GM19193 (cell line): Measurements from ENCODE around the gene FYCO1.

Experiments used
- POLR2A ChIP-seq: IDR thresholded peaks from 4 replicates; pipeline ENCODE4 v1.6.1; 2011; ENCODE audit not compliant: insufficient read depth, insufficient read length; ENCODE audit errors: extremely low read depth

Gene FYCO1

DNA sequence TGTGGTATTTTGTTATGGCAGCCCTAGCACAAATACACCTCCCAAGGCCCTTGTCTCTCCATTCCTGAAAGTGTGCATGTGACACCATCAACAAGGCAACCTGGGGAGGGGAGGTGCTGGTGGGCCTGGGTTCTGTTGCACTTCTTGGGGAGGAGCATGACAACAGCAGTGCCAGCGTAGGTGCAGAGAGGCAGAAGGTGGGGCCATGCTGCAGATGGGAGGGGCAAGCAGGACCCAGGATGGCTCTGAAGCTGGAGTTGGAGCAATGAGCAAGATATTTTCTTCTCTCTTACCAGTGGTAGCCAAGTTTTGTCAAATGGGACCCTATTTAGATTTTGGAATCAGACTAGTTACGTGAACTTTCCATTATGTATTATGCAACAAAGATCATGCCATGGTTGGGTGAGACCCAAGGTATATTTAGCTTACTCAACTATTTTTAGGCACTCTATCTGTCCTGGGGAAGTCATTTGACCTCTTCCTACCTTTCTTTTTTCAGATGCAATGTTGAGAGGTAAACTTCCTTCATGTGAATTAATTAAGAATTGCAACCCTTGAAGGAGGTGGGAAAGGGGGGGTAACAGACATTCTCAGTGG, 3.4 kb downstream of the FYCO1 start:
- TF ChIP-seq POLR2A, result no peak

DNA sequence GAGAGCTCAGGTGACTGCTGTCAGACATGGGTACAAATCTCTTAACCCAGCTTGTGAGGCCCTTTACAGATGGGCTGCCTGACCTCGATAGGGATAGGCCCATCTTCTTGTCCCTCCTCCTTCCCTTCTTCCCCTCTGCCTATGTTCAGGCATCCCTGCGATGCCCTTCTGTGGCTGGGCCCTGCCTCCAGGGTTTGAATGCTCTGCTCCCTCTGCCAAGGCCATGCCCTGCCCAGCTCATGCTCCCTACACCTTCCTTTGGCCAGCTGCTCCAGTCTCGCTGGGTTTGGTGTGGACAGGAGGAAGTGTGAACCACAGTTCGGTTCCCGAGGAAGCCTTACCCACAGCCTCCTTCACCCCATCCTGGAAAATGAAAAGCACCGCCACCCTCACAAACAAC, 4.3 kb downstream of the FYCO1 start:
- no peak for TF ChIP-seq POLR2A

DNA sequence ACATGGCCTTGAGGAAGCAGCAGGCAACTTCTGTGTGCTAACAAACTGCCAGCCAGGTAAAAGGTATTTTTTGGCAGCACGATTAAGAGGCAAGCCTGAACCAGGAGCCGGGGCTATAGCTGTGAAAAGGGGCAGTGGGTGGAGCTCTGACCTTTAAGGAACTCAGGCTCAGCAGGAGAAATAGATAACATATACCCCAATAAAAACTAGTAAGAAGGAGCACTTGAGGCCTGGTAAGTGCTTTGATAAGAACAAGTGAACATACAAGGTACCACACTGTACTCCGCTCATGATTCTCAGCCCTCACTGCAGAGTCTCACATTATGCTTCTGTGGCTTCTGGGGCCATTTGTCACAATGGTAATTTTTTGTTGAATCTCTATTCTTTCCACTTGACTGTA, 5.4 kb downstream of the FYCO1 start:
- TF ChIP-seq POLR2A, result no peak

DNA sequence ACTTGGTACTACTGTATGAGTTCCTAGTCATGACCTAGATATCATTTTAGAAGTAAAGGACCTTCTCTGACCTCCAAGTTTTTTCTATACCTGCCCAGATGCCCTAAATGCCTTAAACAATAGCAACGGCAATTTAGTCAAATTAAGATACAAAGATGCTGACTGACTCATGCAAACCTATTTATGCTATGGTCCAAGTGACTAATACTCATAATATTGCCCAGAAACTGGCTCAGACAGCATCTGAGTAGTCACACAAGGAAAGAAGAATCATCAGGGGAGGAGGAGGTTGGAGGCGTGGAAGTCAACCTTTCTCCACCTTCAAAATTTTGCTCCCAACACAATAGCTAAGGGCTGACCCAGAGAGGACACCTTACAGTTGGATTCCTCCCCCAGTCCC, 6.8 kb downstream of the FYCO1 start:
- TF ChIP-seq POLR2A, result no peak

DNA sequence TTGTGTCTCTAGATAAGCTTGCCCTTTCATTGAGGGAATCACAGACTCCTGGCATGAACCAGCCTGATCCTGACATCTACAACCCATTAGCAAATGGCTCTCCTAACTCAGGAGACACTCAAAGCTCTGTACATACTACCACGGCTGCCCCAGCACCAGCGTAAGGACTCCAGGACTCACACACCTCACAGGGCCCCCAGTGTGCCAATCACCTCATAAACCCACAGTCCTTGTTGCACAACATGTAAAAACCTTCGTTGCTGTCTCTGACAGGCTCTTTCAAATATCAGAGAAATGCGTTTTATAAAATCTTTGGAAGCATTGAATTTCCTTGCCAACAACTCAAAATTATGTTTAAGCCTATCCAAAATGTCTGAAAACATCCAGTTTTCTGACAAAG, 7.3 kb downstream of the FYCO1 start:
- TF ChIP-seq POLR2A, result no peak

DNA sequence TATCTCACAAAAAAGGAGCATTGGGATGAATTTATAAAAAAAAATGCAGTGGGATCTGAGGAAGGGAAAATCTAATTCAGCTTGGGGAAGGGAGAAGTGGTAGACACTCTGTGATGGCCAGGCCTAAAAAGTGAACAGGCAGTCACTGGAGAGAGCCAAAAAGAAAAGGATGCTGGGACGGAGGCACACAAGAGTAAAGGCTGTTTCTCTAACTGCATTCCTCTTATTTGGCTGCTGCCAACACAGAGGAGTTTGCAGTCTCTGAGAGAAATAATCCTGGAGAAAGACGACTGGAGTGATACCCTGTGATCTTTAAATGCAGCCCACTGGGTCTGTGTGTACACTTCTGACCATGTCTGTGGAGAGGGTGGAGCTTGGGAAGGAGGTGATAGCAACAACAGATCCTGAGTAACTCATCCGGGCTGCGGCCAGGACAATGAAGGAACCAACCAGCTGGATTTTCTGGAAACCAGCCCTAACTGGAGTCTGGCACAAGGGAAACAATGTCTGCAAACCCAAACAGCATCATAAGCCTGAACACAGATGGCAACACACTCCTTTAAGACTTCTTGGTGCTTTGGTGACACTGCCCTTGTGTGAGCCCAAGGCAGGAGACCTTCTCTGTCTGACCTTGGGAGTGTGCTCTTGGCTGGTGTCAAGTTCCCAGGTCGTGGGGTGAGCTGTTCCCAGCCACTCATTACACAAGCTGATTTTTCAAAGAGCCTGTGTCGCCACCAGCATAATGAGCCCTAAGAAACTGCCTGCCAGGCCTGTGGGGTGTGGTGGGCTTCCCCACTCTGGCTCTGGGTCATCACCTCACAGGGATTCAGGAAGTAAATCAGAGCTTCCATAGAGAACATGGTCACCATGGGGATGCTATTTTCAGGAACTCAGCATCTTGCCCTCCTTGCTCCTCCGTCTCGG, 8.0 kb downstream of the FYCO1 start:
- no peak for TF ChIP-seq POLR2A

DNA sequence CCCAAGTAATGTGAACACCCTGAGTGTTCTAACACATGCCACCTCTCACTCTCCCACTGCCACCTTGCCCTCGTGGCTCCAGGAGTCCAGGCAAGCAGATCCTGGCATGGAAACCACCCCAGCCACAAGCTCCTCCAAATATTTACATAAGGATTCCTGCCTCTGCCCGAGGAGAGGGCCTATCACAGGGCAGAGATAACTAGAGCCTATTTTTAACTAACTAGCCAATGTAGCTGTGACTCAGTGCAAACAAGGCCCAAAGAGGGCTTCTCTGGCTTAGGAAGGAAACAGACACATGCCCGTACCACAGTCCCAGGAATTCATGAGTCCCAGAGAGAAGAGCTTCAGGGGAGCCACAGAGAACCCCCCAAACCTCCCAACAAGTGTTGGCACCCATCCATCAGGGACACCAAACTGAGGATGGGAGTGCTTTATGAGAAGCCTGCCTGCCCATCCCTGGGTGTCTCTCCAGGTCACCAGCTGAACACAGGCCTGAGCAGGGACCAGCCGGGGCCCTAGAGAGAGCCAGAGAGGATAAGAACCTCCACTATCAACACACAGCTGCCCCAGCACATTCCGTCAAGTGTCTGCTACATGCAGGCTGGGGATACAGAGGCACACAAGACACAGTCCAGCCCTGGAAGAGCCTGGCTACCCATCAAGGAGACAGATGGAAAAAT, 9.2 kb downstream of the FYCO1 start:
- TF ChIP-seq POLR2A, result no peak

DNA sequence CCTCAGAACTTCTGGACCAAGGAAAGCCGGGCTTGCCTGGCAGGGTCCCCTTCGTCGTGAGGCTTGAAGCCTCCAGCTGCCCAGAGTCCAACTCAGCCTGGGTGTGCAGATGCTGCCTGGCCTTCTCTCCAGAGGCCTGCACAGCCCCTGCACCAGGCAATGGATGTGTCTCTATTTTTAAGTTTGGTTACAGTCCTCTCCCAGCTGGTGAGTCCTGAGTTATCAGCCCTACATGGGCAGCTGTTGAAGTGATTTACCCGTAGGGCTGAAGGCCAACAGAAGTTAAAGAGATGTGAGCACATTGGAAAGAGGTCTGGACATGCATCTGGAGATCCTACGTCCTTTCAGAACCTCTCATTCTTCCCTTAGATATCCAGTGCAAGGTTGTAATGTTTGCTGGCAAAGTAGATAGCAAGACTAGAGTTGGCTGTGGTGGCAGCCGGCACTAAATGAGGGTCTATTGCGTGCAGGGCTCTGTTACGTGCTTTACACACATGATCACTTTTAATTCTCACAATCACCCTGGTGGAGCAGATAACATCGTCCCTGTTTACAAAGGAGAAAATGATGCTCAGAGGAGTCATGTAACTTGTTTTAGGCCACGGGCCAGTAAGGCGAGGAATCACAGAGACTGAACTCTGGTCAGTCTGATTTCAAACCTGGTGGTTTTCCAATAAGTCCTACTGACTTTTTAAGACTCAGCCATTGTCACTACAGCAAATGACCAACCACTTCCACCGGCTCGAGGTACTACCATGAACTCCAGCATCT, 9.9 kb downstream of the FYCO1 start:
- no peak for TF ChIP-seq POLR2A

DNA sequence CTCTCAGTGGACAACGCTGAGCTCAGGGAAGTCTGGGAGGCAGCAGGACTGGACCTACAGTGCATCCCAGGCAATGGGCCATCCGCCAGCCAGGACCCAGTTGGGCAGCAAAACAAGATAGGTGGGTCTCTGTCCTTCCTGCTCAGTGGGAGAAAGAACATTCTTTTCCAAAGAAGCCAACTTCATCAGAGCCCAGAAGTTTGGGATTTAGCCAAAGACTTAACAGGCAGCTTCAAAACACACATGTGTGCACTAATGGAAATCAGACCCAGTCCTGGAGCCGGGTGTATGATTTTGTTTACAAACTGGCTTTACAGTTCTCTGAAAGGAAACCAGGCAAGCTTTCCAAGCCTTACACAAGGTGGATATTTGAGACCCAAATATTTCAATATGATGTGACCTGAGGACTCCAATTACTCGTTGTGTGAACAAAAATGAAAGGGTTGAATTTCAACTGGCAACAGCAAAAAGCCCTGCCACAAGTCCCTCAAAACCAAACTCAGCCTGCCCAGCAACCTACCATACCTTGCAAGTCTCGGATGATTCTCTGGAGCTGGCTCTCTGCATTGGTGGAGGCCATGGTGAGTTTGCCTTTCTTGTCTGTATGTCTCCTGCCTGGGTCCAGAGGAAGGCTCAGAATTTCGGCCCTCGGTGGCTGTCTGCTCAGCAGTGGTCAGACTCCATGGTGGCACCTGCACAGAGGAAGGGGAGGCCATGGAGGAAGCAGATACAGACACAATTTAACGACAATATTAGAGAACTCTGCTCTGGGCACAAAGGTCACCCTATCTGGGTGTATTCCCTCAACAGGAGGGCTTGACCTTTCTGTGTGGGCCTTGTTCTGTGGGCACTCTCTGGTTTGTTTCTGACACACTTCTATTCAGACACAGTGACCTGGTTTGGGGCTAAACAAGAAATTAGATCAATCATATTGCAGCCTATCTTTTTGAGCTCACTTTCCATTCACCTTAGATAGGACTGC, 11.0 kb downstream of the FYCO1 start:
- no peak for TF ChIP-seq POLR2A

DNA sequence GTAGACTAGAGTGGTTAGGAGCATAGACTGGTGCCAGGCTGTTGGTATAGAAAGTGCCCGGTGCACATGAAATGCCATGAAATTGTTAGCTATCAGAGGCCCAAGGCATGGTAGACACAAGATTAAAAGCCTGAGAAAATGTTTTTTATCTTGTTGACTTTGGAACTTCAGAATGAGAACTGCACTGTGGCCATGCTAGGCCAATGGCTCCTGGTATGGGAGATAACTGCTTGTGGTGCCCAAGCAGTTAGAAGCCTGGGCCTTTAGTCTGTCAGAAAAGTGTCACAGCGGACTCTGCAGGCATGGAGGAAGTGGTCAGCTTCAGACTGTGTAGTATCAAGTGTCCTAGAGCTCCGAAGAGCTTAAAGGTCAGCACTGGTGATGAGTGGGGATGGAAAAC, 11.9 kb downstream of the FYCO1 start:
- TF ChIP-seq POLR2A, result no peak

DNA sequence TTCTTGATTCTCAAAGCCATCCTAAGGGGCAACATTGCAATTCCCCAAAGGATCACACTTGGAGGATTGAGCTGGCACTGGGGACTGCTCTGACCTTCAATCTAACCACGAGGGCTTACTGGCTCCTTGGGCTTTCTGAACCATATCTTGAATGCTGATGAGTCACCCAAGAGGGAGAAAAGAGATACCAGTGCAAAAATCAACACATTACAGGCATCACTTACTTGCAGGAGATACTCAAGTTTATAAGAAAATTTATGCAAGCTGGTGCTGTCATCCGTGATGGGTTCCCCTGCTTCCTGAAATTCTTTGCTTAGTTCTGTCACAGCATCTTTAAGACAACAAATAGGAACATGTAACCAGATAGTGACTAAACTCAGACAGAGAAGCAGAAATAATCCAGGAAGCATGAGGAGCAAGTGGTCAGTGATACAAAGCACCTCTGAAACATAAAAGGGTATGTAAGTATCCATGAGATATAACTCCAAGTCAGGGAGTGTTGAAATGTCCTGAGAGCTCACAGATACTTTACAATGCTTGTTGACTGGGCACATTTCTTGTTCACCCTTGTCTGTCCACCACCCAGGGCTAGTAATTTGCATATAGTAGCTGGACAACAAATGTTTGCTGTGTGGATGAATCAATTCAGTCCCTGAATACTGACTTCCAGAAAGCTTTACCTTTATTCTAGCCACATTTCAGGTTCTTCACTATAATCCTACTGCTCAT, 14.1 kb downstream of the FYCO1 start:
- TF ChIP-seq POLR2A, result no peak

DNA sequence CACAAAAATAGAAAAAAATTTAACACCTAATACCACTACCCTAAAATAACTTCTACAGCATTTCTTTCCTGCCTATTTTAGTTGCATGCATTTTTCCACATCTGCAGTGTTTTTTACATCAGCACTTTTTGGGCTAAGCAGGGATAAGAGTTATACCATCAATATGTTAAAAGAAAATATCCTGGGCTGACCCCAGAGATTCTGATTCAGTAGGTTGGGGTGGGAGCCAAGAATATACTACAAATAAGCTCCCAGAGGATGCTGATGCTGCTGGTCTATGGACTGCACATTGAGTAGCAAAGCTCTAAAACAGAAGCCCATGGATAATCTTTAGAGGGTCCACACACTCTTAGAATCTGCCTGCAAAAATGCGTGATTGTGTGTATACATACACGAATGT, 14.8 kb downstream of the FYCO1 start:
- no peak for TF ChIP-seq POLR2A

DNA sequence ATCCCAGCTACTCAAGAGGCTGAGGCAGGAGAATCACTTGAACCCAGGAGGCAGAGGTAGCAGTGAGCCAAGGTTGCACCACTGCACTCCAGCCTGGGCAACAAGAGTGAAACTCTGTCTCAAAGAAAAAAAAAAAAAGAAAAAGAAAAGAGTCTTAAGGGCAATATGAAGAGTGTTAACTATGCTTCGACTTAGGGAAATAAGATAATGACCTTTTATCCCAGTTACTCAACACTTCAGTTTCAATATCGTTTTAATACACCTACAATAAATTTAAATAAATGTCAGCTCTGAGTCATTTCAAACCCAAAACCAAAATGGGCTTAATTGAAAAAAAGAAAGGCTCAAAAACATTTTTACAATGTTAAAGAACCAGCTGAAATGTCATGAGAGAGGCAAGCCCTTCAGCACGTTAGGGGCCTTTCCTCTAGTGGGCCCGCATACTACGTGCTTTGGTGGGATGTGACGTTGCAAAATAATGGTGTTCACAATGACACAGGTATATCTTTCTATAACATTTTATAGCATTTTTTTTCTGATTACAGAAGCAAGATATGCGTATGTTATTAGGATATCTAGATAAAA, 15.3 kb downstream of the FYCO1 start:
- TF ChIP-seq POLR2A, result no peak

DNA sequence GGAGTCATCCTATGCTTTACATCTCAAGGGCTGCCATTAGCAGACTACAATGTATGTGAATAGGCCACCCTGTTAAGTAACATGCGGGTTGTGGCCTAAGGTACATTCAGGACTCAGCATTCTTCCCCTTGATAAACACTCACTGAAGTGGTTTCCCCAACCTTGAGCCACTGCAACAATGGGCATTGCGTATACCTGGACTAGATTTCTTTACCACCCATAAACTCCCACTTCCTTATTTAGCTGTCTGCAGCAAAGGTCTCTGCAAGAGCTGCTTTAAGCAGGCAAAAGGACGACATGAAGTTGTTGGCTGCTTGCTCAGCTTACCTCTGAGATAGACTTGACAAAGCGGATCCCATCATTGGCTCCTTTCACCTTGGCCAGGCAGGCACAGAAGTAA, 16.2 kb downstream of the FYCO1 start:
- TF ChIP-seq POLR2A, result no peak
